Measurements from ENCODE around the gene MARCO.

MARCO gene

DNA sequence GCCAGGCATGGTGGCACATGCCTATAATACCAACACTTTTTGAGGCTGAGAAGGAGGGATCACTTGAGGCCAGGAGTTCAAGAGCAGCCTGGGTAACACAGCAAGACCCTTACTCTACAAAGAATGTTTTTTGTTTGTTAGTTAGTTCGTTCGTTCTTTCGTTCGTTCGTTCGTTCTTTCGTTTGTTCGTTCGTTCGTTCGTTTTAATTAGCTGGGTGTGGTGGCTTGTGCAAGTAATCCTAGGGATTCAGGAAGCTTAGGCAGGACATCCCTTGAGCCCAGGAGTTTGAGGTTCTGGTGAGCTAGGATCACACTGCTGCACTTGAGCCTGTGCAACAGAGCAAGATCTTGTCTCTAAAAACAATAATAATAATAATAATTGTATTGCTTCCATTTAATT, 98.7 kb downstream of the MARCO start:
- no peak for DNase-seq (ENCODE audit: low read depth, low spot score)
